Measurements from ENCODE around the gene LGR6.
"Not testable (repeated sequence)": the region's sequence is repeated elsewhere in the genome, so short reads cannot be mapped to it uniquely, and the experiment has no call there.

The LGR6 gene

GRCh38 chr1:202176949-202177927 lies 16.4 kb upstream of the LGR6 start:
- no peak for DNase-seq

DNA sequence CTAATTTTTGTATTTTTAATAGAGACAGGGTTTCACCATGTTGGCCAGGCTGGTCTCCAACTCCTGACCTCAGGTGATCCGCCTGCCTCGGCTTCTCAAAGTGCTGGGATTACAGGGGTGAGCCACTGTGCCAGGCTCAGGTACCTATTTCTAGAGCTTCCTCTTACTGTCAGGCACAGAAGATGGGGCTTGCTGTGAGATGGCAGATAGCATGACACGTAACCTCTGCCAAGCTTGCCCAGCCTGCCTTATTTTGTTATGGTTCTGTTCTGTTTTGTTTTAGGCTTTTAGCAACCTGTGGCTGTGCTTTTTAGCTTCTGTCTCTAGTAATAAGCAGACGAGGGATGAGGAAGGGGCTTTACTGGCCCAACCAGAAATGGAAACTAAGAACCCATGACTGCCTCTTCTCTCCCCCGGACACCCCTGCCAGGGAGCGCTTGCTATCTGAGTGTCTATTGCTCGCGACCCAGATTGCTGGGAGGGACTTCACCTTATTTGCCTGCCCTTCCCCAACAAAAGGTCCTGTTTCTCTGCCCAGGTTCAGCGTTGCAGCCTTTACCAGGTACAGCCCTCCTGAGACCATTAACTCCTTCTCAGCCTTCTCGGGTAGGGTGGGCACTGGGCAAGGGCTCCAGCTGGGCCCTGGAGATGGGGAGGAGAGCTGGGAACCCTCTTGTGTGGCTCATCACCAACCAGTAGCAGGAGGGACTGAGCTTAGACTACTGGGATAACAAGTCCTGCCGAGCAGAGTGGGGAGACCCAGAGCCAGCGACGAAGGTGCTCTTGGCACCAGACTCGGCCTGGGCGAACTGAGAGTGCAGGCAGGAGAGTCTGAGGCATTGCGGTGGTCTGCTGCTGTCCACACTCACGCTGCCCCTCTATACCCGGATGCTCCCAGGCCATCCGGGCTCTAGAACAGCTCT lies 13.5 kb upstream of the LGR6 start:
- no peak for DNase-seq

DNA sequence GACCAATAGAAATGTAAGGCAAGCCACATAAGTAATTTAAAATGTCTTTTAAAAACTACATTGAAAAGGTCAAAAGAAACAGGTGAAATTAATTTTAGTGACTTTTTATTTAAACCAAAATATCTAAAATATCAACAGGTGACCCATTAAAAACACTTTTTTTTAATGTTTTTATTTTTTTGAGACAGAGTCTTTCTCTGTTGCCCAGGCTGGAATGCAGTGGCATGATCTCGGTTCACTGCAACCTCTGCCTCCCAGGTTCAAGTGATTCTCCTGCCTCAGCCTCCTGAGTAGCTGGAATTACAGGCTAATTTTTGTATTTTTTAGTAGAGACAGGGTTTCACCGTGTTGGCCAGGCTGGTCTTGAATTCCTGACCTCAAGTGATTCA lies 12.9 kb upstream of the LGR6 start:
- DNase-seq, result not testable (repeated sequence)

DNA sequence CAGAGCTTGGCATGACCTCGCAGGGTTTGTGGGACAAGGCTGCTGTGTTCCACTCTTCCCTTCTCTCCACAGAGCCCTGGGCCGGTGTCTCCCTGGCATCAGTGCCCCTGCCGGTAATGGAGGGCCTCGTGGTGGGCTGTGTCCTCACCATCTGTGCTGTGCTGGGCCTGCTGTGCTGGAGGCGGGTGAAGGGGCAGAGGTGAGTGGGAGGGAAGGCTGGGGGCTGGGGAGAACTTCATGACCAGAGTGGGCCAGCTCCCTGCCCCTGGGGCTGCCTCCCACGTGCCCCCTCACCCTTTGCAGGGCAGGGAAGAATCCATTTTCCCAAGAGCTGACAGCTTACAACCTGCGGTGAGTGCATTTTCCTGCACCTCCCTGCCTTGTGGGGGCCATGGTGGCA lies 12.0 kb upstream of the LGR6 start:
- DNase-seq, result no peak

- no peak for DNase-seq
Measured at GRCh38 chr1:202182040-202182877, 11.3 kb upstream of the LGR6 start.

DNA sequence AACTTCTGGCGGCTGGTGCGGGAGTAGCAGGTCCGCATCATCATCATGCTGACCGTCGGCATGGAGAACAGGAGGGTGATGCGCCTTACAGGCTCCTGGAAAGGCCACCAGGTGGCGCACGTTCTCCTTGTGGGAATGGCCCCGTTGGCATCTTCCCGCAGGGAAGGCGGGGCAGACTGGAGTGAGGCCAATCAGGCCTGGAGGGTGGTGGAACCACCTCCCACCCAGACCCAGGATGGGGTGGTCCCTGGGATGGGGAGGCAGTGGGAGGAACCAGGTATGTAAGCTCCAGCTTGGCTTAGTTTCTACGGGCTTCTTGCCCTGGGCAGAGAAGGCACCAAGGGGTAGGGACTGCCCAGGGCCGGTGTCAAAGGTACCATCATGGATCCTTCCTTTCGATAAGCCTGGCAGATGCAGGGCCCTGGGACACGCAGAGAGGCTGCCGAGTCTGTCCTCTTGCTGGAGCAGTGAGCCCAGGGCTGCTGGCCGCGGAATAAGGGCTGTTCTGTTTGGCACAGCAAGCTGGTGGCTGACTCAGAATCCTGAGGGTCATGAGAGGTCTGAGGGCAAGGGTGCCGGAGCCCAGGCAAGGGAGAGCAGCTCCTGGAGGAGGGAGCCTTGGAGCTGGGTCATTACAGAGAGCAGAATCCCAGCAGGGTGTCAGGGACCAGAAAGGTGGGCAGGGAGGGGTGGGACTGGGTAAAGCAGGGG lies 8.7 kb upstream of the LGR6 start:
- peak; percentile 84 for DNase-seq

- DNase-seq, result no peak
Measured at GRCh38 chr1:202186327-202186726, 7.3 kb upstream of the LGR6 start.

DNA sequence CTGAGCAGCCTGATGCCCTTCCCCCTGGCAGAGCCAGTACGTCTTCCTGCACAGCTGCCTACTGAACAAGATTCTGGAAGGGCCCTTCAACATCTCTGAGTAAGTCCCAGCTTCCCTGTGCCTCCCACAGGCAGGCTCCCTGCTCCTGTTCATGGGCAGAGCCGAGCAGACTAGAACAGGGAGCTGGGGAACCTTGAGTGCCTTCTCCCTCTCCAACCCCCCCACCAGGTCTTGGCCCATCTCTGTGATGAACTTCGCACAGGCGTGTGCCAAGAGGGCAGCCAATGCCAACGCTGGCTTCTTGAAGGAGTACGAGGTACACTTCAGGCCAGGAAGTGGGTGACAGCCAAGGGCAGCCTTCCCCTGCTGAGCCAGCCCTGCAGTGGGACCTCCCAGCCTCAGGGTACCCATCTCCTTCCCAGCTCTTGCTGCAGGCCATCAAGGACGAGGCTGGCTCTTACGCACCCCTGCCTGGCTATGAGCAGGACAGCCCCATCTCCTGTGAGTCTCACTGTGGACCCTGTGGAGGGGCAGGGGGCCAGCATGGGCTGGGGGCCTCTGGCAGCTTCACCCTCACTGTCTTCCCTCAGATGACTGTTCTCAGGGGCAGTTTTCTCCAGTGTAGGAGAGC lies 6.4 kb upstream of the LGR6 start:
- no peak for DNase-seq

- DNase-seq, result no peak
Measured at GRCh38 chr1:202187697-202188407, 5.7 kb upstream of the LGR6 start.

GRCh38 chr1:202189001-202189790 lies 4.4 kb upstream of the LGR6 start:
- peak; percentile 50 for DNase-seq

GRCh38 chr1:202189918-202190715 lies 3.5 kb upstream of the LGR6 start:
- DNase-seq, result peak; percentile 11

- not testable (repeated sequence) for DNase-seq
Measured at GRCh38 chr1:202191391-202191790, 2.2 kb upstream of the LGR6 start.

- peak; percentile 44 for DNase-seq
Measured at GRCh38 chr1:202192770-202193613, 607 bp upstream of the LGR6 start.

DNA sequence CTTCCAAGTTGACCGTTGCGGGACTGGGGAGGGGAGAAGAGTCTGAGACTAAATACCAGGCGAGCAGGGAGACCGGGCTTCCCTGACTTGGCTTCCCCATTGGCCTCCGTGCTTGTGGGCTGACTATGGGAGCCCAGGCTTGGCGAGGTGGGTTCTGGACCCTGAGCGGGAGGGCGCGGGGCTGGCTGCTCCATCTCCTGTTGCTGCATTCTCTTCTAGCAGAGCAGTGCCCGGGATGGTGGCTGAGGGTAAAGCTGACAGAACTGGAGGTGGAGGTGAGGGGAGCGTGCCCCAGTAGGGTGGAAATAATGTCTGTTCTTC lies 689 bp downstream of the LGR6 start:
- DNase-seq, result no peak

- no peak for DNase-seq
Measured at GRCh38 chr1:202197653-202198365, 4.2 kb downstream of the LGR6 start.

DNA sequence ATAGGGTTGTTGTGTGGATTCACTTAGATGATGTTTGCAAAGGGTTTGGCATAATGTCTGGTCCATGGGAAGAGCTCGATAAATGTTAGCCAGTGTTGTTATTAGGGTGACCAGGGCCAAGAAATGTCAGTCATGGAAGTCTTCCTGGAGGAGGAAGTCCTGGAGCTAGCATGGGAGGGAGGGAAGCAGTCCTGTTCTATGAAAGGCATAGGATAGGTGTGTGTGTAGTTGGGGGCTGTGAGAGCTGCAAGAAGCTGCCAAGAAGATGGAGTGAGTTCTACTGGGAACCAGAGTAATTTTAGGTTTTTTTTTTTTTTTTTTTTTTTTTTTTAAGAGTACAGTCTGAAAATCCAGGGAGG lies 4.7 kb downstream of the LGR6 start:
- no peak for DNase-seq

Measured in fibroblast of skin of back (primary cell).